Esophagus (tissue), 2 donors: Measurements from ENCODE around the gene GYG1. TPM values are rescaled to one million over a fixed set of nuclear protein-coding genes. Genes with fewer than 3 reads are reported as not detected.

Source experiments
- H3K27ac ChIP-seq, 2 donors: one replicate each; pipeline ENCODE4 v1.5.1; 2013; ENCODE audit warnings: low read depth in 2 of 2, mild to moderate bottlenecking in 2 of 2, inconsistent platforms in 1 of 2, low read length in 1 of 2, moderate library complexity in 1 of 2
- H3K27me3 ChIP-seq, 2 donors: one replicate each; pipeline ENCODE4 v1.6.1; 2013; ENCODE audit warnings: low read length in 2 of 2, control low read depth in 1 of 2, mild to moderate bottlenecking in 1 of 2; ENCODE audit not compliant: insufficient read depth in 2 of 2, control insufficient read depth in 1 of 2
- H3K36me3 ChIP-seq, 2 donors: one replicate each; pipeline ENCODE4 v1.6.1; 2013; ENCODE audit warnings: low read length in 1 of 2; ENCODE audit not compliant: control insufficient read depth in 2 of 2, insufficient read depth in 2 of 2
- H3K4me1 ChIP-seq, 2 donors: one replicate each; pipeline ENCODE4 v1.6.1; 2013; ENCODE audit warnings: low read length in 1 of 2; ENCODE audit not compliant: control insufficient read depth in 2 of 2, insufficient read depth in 2 of 2
- H3K4me3 ChIP-seq, 2 donors: one replicate each; pipeline ENCODE4 v1.5.1; 2013; ENCODE audit warnings: low read length in 2 of 2, mild to moderate bottlenecking in 2 of 2, low read depth in 1 of 2, moderate library complexity in 1 of 2
- H3K9me3 ChIP-seq, 2 donors: one replicate each; pipeline ENCODE4 v1.6.1; 2013; ENCODE audit warnings: mild to moderate bottlenecking in 2 of 2, low read depth in 1 of 2, low read length in 1 of 2, moderate library complexity in 1 of 2; ENCODE audit not compliant: control insufficient read depth in 2 of 2, insufficient read depth in 1 of 2
- WGBS, 2 donors: extraction: QIAGEN DNeasy Blood & Tissue Kit; methylation state at CpG; one replicate each; pipeline ENCODE4 v1.1.7; 2013; 5-methylcytosine and 5-hydroxymethylcytosine counted together
- polyA plus RNA-seq, 2 donors: library from polyadenylated mRNA; stranded (reverse); fragments of 200-250 nt; gene quantifications; one replicate each; pipeline ENCODE4 v1.2.3, GENCODE V29; 2013
- donor health status: healthy with polysubstance abuse.
- donor health status: Bipolar disorder and iron deficiency.

GYG1 gene
- polyA plus RNA-seq, 2 donors, result 10.9 to 37.8 TPM

DNA sequence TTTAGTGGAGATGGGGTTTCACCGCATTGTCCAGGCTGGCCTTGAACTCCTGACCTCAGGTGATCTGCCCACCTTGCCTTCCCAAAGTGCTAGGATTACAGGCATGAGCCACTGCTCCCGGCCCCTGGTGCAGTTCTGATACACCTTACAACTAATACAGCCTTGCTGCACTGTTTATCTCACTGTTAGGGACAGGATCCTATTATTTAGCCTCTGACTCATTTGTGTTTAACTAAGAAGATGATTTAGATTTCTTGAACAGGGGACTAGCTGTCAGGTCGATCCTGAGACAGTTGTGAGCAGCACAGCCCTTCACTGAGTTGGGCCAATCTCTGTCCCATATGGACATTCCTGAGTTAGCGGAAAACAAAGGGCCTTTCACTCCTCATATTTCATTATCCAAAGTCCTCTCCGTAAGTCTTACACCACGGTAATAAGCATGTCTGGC lies 19.2 kb downstream of the GYG1 start:
- no peaks in the 10 kb centered on the region for H3K4me1 ChIP-seq
- H3K4me3 ChIP-seq, result no peak overlapping the region
- no peaks in the 10 kb centered on the region for H3K9me3 ChIP-seq
- H3K36me3 ChIP-seq, result peaks cover 0 to 17% of the 10 kb centered on the region in 2 donors
- H3K27ac ChIP-seq, result peak overlapping the region in 1 of 2 donors; percentile 61
- WGBS, 2 donors, result 76 to 78% methylated on average over 6 of the region's 6 CpGs
- H3K27me3 ChIP-seq, result no peaks in the 10 kb centered on the region

DNA sequence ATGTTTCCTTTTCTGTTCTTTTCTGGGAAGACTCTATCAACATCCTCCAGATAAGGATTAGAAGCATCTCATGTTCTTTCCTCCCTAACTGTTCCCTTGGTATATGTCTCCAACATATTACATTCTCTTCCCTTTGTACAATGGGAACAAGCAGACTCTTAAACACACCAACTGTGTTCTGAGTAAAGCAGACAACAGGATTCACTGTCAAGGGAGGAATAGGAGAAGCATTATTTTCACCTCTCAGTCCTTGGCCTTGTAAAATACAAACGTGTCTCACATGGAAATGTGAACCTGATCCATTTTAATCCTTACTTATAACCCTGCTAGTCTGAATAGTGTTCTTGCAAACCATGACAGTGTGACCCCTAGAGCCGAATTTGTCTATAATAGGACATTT lies 19.6 kb downstream of the GYG1 start:
- H3K27ac ChIP-seq, result no peak overlapping the region
- no peaks in the 10 kb centered on the region for H3K9me3 ChIP-seq
- no peak overlapping the region for H3K4me3 ChIP-seq
- 64 to 72% methylated on average over 2 of the region's 2 CpGs for WGBS, 2 donors
- H3K27me3 ChIP-seq, result no peaks in the 10 kb centered on the region
- H3K36me3 ChIP-seq, result peaks cover 0 to 19% of the 10 kb centered on the region in 2 donors
- H3K4me1 ChIP-seq, result no peaks in the 10 kb centered on the region

DNA sequence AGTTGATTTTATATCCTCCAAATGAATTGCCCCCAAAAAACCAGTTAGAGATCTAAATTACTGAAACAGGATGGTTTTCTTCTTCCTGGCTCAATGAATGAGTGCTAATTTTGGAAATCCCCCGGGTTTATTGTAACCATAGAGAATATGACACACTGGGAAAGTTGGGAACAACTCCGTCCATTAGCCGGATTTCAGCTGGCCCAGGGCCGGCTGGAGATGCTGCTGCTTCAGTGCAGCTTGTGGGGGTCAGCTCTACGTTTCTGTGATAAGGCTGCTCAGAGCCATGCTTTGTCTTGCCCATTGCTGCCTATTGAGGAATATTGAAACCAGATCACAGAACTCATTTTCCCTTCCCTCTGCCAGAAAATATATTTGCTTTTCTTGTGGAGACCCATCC lies 20.3 kb downstream of the GYG1 start:
- Histone ChIP-seq H3K9me3 (no peaks in the 10 kb centered on the region), H3K27me3 (no peaks in the 10 kb centered on the region), H3K4me3 (no peak overlapping the region), H3K27ac (no peak overlapping the region), H3K36me3 (peaks cover 0 to 19% of the 10 kb centered on the region in 2 donors), H3K4me1 (no peaks in the 10 kb centered on the region)
- 60 to 81% methylated on average over 5 of the region's 5 CpGs for WGBS, 2 donors

DNA sequence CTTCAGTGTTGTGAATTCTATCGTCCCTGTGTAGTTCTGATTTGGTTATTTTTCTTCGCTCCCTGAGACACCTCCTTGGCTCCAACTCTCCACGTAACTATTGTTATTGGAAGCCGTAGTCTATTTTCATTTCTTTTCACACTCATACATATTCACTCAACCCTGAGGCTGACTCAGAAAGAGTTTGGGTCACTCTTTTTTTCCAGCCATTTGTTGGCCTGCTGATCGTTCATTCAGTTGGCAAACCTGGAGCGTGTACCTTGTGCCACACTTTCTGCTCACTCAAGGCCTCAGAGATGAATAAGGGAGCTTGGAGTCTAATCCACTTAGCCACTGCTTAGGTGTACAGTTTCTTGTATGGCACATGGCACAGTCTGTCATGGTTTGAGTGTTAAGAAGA lies 22.4 kb downstream of the GYG1 start:
- H3K4me3 ChIP-seq, result no peak overlapping the region
- H3K27me3 ChIP-seq, result no peaks in the 10 kb centered on the region

DNA sequence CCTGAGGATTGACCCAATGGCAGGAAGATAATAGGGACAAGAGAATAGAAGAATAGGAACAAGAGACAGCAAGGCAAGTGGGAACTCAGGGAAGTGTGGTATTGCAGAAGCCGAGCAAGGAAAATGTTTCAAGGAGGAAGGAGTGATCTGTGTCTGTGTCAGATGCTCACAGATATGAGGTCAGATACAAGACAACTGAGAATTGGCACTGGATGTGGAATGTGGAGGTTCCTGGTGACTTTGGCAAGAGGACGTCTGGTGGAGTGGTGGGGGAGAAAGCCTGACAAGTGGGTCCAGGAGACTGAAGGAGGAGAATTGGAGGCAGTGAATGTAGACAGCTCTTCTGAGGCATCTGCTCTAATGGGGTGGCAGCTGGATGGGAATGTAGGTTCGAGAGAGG lies 24.1 kb downstream of the GYG1 start:
- Histone ChIP-seq H3K36me3 (peaks cover 0 to 13% of the 10 kb centered on the region in 2 donors), H3K9me3 (no peaks in the 10 kb centered on the region), H3K4me3 (no peak overlapping the region), H3K27me3 (no peaks in the 10 kb centered on the region), H3K4me1 (peaks cover 0 to 3% of the 10 kb centered on the region in 2 donors), H3K27ac (no peak overlapping the region)
- WGBS, 2 donors, result 72 to 78% methylated on average over 3 of the region's 3 CpGs

More for the DNA sequence above, 22.4 kb downstream of the GYG1 start:
- H3K27ac ChIP-seq, result no peak overlapping the region
- H3K9me3 ChIP-seq, result no peaks in the 10 kb centered on the region
- 96 to 97% methylated on average over 6 of the region's 6 CpGs for WGBS, 2 donors
- H3K4me1 ChIP-seq, result no peaks in the 10 kb centered on the region
- peaks cover 0 to 14% of the 10 kb centered on the region in 2 donors for H3K36me3 ChIP-seq

DNA sequence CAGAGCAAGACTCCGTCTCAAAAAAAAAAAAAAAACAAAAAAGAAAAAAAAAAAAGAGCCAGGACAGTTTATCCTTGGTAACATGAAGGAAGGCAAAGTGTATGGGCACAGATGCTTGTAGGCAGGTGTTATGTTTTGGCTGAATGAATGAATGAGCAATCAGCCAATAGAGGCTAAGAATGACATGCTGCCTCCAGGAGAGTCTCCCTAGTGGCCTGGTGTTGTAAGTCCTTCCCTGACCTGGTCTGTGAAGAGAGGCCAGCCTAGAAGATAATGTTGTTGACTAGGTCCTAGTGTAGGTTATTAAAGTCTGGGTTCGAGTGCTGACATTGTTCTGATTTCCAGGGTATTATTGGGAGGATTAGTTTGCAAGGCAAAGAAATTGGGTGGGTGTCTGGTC lies 24.9 kb downstream of the GYG1 start:
- Histone ChIP-seq H3K36me3 (peaks cover 0 to 13% of the 10 kb centered on the region in 2 donors), H3K27me3 (no peaks in the 10 kb centered on the region), H3K4me3 (no peak overlapping the region), H3K27ac (no peak overlapping the region), H3K4me1 (peaks cover 0 to 3% of the 10 kb centered on the region in 2 donors), H3K9me3 (no peaks in the 10 kb centered on the region)
- 93 to 94% methylated on average over 2 of the region's 2 CpGs for WGBS, 2 donors

DNA sequence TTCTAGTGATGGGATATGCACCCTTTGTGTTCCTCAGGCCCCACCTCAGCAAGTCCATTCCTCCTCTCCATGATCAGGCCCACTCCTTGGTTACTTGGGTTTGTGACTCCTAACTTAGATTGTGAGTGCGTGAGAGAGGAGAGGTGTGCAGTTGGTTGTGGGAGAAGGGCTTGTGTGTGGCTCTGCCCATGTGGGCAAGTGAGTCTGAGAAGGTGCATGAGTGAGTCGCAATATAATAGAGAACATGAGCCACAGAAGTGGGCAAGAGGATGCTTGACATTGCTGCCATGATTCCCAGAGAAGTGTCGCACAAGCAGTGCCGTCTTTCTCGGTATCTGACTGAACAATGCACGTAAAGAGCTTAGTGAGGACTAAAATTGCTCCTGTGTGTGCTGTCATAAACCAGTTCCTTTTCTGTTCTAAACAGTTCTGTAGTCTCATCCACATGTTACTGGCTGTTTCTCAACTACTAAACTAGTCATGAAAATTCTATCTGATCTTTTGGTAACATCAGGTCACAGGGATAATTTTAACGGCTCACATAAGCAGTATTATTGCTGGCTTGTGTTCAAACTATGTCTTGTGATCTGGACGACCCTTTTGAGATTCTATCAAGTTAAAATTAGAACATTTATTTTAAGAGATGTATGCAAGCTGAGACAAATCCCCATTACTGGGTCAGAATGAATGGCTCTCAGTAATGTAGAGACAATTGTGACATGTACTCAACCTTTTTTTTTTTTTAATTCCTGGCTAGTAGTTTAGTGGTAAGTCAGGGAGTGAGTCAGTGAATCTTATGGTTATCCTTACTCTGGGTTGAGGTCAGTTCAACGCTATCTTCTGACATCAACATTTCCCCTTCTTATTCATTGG lies 25.6 kb downstream of the GYG1 start:
- H3K4me3 ChIP-seq, result no peak overlapping the region
- H3K27me3 ChIP-seq, result no peaks in the 10 kb centered on the region
- peak overlapping the region in 1 of 2 donors; percentile 47 for H3K27ac ChIP-seq
- no peaks in the 10 kb centered on the region for H3K9me3 ChIP-seq
- 73 to 74% methylated on average over 9 of the region's 9 CpGs for WGBS, 2 donors
- peaks cover 0 to 3% of the 10 kb centered on the region in 2 donors for H3K4me1 ChIP-seq
- H3K36me3 ChIP-seq, result peaks cover 0 to 15% of the 10 kb centered on the region in 2 donors

DNA sequence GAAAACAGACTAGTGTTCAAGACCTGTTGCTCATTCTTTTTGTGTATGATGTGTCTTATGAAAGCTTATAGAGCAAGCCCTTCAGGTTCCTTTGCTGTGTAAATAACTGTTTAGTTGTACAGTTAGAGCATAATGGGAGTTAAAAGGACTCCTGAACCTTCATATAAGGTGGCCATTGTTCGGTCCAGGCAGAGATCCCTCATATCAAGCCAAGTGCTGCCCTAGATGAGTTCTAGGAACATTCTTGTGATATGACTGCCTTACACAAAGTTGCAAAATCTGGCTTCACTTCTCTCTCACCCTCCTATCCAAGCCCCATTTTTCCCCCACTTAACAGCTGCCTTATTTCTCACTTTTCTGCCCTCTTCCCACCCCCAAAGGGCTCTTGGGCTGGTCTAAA lies 26.9 kb downstream of the GYG1 start:
- peaks cover 0 to 12% of the 10 kb centered on the region in 2 donors for H3K36me3 ChIP-seq
- peaks cover 0 to 3% of the 10 kb centered on the region in 2 donors for H3K4me1 ChIP-seq
- H3K27me3 ChIP-seq, result no peaks in the 10 kb centered on the region
- 50 to 83% methylated on average over 1 of the region's 1 CpG for whole genome bisulfite sequencing, 2 donors
- H3K27ac ChIP-seq, result no peak overlapping the region
- H3K9me3 ChIP-seq, result no peaks in the 10 kb centered on the region
- H3K4me3 ChIP-seq, result no peak overlapping the region

DNA sequence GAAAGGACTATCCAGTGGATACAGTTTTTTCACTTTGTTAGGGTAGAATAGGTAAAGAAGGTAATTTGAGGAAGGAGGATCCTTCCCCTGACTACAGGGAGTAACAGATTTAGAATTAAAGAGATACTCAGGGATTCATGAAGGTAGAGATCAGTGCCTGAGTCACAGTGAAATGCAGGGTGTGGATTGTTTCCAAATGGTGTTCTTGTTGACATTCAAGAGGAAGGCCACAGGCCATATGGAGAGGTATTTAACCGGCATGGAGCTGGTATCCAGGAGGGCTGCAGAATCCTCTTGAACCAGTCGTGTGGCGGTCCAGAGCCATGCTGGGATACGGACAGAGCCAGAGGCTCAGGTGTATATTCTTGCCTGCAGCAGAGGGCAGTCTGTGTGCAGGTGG lies 28.2 kb downstream of the GYG1 start:
- H3K9me3 ChIP-seq, result no peaks in the 10 kb centered on the region
- H3K4me3 ChIP-seq, result no peak overlapping the region
- no peaks in the 10 kb centered on the region for H3K27me3 ChIP-seq
- WGBS, 2 donors, result 84 to 90% methylated on average over 4 of the region's 4 CpGs
- H3K27ac ChIP-seq, result peak overlapping the region in 1 of 2 donors; percentile 25
- peaks cover 0 to 3% of the 10 kb centered on the region in 2 donors for H3K4me1 ChIP-seq
- peaks cover 0 to 9% of the 10 kb centered on the region in 2 donors for H3K36me3 ChIP-seq
